ENCODE data around the gene CETN2.
"Not testable (repeated sequence)": the region's sequence is repeated elsewhere in the genome, so short reads cannot be mapped to it uniquely, and the experiment has no call there.

Gene CETN2

GRCh38 chrX:152830312-152831305 lies at the start of gene CETN2, which contains the start of gene NSDHL:
Gene CETN2, minus strand, starts transcription at chrX:152830757. Its CDS starts 47 bp downstream, at chrX:152830710.
Gene NSDHL, plus strand, starts transcription at chrX:152831063. Its CDS starts 15,262 bp downstream, at chrX:152846325.
- peak; percentile 82 for DNase-seq

- DNase-seq = no peak
These were observed 48.6 kb upstream of the CETN2 start for GRCh38 chrX:152878976-152879755.

GRCh38 chrX:152876931-152877840 lies 46.6 kb upstream of the CETN2 start:
- DNase-seq = no peak

GRCh38 chrX:152873361-152873760 lies 42.8 kb upstream of the CETN2 start:
- no peak for DNase-seq

DNA sequence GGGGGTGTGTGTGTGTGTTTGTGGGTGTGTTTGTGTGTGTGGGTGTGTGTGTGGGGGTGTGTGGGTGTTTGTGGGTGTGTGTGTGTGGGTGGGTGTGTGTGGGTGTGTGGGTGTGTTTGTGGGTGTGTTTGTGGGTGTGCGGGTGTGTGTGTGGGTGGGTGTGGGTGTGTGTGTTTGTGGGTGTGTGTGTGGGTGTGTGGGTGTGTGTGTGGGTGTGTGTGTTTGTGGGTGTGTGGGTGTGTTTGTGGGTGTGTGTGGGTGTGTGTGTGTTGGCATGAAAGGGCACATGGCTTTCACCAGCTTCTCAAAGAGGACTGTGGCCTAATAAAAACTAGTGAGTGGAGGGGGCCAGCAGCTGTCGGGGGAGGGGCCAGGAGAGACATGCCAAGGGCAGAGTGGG lies 42.0 kb upstream of the CETN2 start:
- DNase-seq = no peak

- no peak for DNase-seq
These were observed 40.7 kb upstream of the CETN2 start for GRCh38 chrX:152871260-152871659.

- DNase-seq = no peak
These were observed 39.4 kb upstream of the CETN2 start for GRCh38 chrX:152869972-152870371.

GRCh38 chrX:152866386-152866785 lies 35.8 kb upstream of the CETN2 start:
- no peak for DNase-seq

GRCh38 chrX:152865232-152865920 lies 34.8 kb upstream of the CETN2 start:
- no peak for DNase-seq

DNA sequence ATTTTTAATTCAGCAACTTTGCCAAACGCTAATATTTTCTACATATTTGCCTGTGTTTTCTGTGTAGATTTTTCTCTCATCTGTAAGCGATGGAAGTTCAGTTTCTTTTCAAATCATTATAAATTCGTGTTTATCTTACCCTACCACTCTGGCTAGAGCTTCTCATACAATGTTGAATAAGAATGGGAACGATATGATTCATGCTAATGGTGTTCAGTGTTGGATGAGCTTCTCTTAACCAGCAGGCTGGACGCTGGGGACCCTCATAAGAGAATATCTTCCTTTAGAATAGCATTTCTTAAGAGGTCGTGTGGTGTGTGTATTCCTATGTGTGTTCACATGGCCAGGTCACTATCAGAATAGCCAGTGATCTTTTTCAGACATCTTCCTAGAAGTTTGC lies 31.3 kb upstream of the CETN2 start:
- no peak for DNase-seq

DNA sequence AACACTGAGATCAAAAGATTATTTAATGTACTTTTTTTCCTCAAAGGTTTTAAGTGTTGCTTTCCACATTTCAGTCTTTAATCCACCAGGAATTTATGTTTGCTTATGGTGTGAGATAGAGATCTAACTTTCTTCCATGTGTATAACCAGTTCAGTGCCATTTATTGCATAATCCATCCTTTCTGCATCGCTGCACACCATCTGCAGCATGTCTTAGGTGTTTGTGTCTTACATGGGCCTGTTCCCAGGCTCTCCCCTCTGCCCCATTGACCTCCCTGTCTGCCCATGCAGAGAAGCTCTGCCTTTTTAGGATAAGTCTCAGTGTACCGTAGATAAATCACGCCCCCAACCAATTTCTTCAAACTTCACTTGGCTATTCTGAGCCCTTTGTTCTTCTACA lies 30.6 kb upstream of the CETN2 start:
- DNase-seq = no peak

DNA sequence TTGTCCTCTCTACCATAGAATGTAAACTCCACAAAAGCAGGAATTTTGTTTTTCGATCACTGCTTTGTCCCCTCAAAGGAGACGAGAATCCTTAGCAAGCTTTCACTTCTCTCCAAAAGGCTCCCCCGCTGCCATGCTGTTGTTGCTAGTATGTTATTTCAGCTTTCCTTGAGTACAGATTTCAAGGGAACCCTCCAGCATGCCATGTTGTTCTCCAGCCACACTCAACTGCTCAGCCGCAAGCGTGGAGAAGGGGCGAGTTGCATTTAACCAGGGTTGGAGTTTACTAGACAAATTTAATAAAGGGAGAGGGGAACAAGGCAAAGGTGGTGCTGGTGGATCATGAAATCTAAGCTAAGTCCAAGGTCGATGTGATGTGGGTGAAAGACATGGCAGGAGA lies 23.4 kb upstream of the CETN2 start:
- no peak for DNase-seq

GRCh38 chrX:152850465-152850864 lies 19.9 kb upstream of the CETN2 start:
- DNase-seq = no peak

- DNase-seq = no peak
These were observed 16.7 kb upstream of the CETN2 start for GRCh38 chrX:152847281-152847680.

GRCh38 chrX:152845618-152846240 lies 15.2 kb upstream of the CETN2 start:
- no peak for DNase-seq

DNA sequence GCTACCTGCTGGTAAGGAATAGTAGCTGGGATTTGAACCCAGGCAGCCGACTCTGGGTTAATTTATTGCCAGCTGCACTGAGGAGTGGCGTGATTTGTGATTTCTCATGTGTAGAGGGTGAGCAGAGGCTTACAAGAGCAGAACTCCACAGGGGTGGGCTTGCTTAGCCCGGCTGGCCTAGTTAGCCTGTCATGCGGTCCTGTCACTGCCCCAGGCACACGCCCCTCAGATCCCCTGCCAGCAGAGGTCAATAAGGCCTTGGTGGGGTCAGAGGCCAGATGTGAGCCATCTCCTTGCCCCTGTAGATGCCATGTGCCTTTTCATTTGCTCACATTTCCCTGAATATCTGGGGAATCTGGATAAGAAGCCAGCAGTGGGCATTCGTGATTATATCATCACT lies 13.7 kb upstream of the CETN2 start:
- no peak for DNase-seq

- DNase-seq = no peak
These were observed 13.3 kb upstream of the CETN2 start for GRCh38 chrX:152843852-152844251.

- no peak for DNase-seq
These were observed 12.3 kb upstream of the CETN2 start for GRCh38 chrX:152842772-152843338.

DNA sequence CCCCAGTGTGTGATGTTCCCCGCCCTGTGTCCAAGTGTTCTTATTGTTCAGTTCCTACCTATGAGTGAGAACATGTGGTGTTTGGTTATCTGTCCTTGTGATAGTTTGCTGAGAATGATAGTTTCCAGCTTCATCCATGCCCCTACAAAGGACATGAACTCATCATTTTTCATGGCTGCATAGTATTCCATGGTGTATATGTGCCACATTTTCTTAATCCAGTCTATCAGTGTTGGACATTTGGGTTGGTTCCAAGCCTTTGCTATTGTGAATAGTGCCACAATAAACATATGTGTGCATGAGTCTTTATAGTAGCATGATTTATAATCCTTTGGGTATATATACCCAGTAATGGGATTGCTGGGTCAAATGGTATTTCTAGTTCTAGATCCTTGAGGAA lies 4.9 kb upstream of the CETN2 start:
- not testable (repeated sequence) for DNase-seq

DNA sequence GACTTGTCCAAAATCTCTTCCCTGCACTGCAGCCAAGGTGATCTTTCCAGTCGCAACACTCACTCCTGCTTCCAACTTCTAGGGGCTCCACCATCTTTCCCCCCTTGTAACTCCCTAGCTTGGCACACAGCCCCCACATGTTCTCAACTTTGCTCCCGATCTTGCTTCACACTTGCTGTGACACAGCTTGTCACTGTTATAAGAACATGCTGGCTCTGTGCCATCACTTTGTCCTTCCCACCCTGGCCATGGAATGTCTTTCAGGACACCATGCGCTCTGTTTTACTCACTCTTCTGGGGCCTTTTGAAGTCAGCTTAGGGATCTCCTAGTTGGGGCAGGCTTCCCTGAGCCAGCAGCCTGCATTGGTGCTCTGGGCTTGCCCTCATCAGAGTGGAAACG lies 2.8 kb upstream of the CETN2 start:
- no peak for DNase-seq

GRCh38 chrX:152832520-152832919 lies 2.0 kb upstream of the CETN2 start:
- no peak for DNase-seq

All from GOT3 (cell line).